GM21528 (cell line): ENCODE results near the gene GTPBP4.
"Not testable (repeated sequence)": the region's sequence is repeated elsewhere in the genome, so short reads cannot be mapped to it uniquely, and the experiment has no call there.

Experiments
- ATAC-seq: cut with Tn5 transposase; IDR thresholded peaks from one replicate; pipeline ENCODE4 v1.9.1; 2021; ENCODE audit warnings: mild to moderate bottlenecking, moderate library complexity; ENCODE audit not compliant: unreplicated experiment, low FRiP score

The GTPBP4 gene

GRCh38 chr10:1050554-1050953 lies 62.3 kb downstream of the GTPBP4 start:
- no peak for ATAC-seq

- ATAC-seq = no peak
Observed at GRCh38 chr10:1054684-1055083, 66.5 kb downstream of the GTPBP4 start.

GRCh38 chr10:1056326-1057105 lies 68.3 kb downstream of the GTPBP4 start, which contains the start of gene WDR37:
Gene WDR37 (plus strand): TSS chr10:1056385. CDS start chr10:1072156, 15,771 bp downstream.
- peak; percentile 90 for ATAC-seq

- peak; percentile 11 for ATAC-seq
Observed at GRCh38 chr10:1057106-1057657, 68.9 kb downstream of the GTPBP4 start.

- no peak for ATAC-seq
Observed at GRCh38 chr10:1058017-1058416, 69.8 kb downstream of the GTPBP4 start.

GRCh38 chr10:1059902-1060301 lies 71.7 kb downstream of the GTPBP4 start:
- no peak for ATAC-seq

- ATAC-seq = no peak
Observed at GRCh38 chr10:1061930-1062774, 73.9 kb downstream of the GTPBP4 start.

- ATAC-seq = no peak
Observed at GRCh38 chr10:1063232-1063865, 75.1 kb downstream of the GTPBP4 start.

GRCh38 chr10:1064964-1065247 lies 76.7 kb downstream of the GTPBP4 start:
- no peak for ATAC-seq

GRCh38 chr10:1066734-1067133 lies 78.5 kb downstream of the GTPBP4 start:
- not testable (repeated sequence) for ATAC-seq

GRCh38 chr10:1068380-1069361 lies 80.4 kb downstream of the GTPBP4 start:
- ATAC-seq = no peak
